Measurements from ENCODE around the gene ACER1. TPM values are rescaled to one million over a fixed set of nuclear protein-coding genes. Genes with fewer than 3 reads are reported as not detected.
"Not testable (repeated sequence)": the region's sequence is repeated elsewhere in the genome, so short reads cannot be mapped to it uniquely, and the experiment has no call there.

Gene ACER1
- total RNA-seq, 1 donor from 2014 or later: not detected

DNA sequence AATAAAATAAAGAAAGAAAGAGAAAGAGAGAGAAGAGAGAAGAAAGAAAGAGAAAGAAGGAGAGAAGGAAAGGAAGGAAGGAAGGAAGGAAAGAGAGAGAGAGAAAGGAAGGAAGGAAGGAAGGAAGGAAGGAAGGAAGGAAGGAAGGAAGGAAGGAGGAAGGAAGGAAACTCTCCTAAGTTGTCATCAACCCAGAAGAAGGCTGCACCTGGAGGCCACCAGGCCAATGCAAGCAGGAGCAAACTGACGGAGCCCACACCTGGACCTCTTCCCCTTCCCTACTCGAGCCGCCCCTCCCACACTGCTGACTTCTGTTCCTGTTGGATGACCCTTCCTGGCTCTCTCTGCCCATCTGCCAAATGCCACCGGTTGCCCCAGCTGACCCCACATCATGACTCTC, 8.7 kb downstream of the ACER1 start:
- Histone ChIP-seq H3K27me3 (no peaks in the 10 kb centered on the region), H3K9me3 (no peaks in the 10 kb centered on the region), H3K4me3 (no peak overlapping the region), H3K36me3 (no peaks in the 10 kb centered on the region), H3K4me1 (no peaks in the 10 kb centered on the region), H3K27ac (no peak overlapping the region)
- TF ChIP-seq, protein P1, sequence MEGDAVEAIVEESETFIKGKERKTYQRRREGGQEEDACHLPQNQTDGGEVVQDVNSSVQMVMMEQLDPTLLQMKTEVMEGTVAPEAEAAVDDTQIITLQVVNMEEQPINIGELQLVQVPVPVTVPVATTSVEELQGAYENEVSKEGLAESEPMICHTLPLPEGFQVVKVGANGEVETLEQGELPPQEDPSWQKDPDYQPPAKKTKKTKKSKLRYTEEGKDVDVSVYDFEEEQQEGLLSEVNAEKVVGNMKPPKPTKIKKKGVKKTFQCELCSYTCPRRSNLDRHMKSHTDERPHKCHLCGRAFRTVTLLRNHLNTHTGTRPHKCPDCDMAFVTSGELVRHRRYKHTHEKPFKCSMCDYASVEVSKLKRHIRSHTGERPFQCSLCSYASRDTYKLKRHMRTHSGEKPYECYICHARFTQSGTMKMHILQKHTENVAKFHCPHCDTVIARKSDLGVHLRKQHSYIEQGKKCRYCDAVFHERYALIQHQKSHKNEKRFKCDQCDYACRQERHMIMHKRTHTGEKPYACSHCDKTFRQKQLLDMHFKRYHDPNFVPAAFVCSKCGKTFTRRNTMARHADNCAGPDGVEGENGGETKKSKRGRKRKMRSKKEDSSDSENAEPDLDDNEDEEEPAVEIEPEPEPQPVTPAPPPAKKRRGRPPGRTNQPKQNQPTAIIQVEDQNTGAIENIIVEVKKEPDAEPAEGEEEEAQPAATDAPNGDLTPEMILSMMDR (IDR thresholded peaks at IDR 0.05): no peak
- no peak for TF ChIP-seq POLR2A (IDR thresholded peaks at IDR 0.05)
- TF ChIP-seq POLR2AphosphoS5 (IDR thresholded peaks at IDR 0.05; ENCODE audit: insufficient read depth in 1 of 2, low read depth in 1 of 2): no peak
- intact Hi-C loops (cut with DNase I): no loop called here
- no peak for DNase-seq (ENCODE audit: extremely low spot score in 2 of 2)

DNA sequence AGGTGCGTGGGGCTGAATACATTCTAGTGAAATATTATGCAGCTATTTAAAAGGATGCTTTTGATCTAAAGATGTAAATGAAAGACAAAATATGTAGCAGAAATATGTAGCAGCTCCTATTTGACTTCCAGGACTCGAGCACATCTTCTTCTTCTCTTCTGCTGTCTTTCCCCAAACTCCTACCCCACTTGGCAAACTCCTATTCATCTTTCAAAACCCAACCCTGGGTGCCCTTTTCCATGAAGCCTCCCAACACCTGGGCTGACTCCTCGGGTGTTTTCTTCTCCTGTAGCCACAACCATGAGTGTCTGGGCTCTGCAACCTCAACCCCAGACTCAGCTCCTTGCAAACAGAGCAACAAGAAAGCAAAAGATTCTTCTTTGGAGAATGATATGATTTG, 11.1 kb downstream of the ACER1 start:
- Histone ChIP-seq H3K4me1 (no peaks in the 10 kb centered on the region), H3K27ac (no peak overlapping the region), H3K36me3 (no peaks in the 10 kb centered on the region), H3K4me3 (no peak overlapping the region), H3K27me3 (no peaks in the 10 kb centered on the region), H3K9me3 (no peaks in the 10 kb centered on the region)
- TF ChIP-seq, protein P1 (IDR thresholded peaks at IDR 0.05): no peak
- TF ChIP-seq POLR2A (IDR thresholded peaks at IDR 0.05): no peak
- TF ChIP-seq POLR2AphosphoS5 (IDR thresholded peaks at IDR 0.05; ENCODE audit: insufficient read depth in 1 of 2, low read depth in 1 of 2): no peak
- intact Hi-C loops (cut with DNase I): no loop called here
- no peak for DNase-seq (ENCODE audit: extremely low spot score in 2 of 2)

DNA sequence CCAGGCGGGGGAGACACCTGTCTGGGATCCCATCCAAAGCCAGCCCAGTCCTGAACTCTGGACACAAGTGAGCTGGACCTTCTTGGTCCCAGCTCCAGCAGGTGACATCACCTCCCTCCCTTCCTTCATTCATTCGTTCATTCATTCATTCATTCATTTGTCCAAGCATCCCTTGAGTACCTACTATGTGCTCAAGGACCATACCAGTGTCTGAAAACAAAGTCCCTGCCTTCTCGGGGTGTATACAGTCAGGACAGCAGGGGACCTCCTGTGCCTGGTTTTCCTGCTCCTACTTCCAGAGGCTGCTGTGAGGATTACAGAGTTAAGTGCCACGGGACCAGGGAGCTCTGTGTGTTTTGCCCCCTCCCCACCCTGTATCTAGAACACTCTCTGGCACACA, 14.0 kb downstream of the ACER1 start:
- intact Hi-C loops (cut with DNase I): no loop called here
- TF ChIP-seq POLR2A (IDR thresholded peaks at IDR 0.05): no peak
- DNase-seq (ENCODE audit: extremely low spot score in 2 of 2): no peak

DNA sequence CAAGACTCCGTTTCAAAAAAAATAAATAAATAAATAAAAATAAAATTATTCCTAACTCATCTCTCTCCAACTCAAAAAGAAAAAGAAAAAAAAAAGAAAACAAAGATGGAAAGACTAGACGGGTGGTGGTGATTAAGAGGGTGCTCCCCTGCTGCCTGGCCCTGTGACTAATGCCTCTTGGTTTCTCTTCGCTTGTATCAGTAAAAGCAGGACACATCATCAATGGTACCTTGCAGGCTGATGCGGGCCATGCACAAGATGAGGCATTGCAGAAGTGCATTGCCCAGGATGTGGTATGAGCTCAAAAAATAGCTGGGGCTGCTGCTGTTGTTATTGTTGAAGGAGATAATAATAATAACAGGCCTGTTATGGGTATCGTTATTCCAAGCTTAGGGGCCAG, 14.6 kb downstream of the ACER1 start:
- Histone ChIP-seq H3K4me3 (no peak overlapping the region), H3K27ac (no peak overlapping the region), H3K9me3 (no peaks in the 10 kb centered on the region), H3K4me1 (no peaks in the 10 kb centered on the region), H3K36me3 (no peaks in the 10 kb centered on the region), H3K27me3 (no peaks in the 10 kb centered on the region)
- no peak for DNase-seq (ENCODE audit: extremely low spot score in 2 of 2)
- TF ChIP-seq POLR2AphosphoS5 (IDR thresholded peaks at IDR 0.05; ENCODE audit: insufficient read depth in 1 of 2, low read depth in 1 of 2): no peak
- no peak for TF ChIP-seq POLR2A (IDR thresholded peaks at IDR 0.05)
- TF ChIP-seq, protein P1 (IDR thresholded peaks at IDR 0.05): no peak
- intact Hi-C loops (cut with DNase I): no loop called here

More for the DNA sequence above, 14.0 kb downstream of the ACER1 start:
- Histone ChIP-seq H3K36me3 (no peaks in the 10 kb centered on the region), H3K27me3 (no peaks in the 10 kb centered on the region), H3K4me1 (no peaks in the 10 kb centered on the region), H3K27ac (no peak overlapping the region), H3K4me3 (no peak overlapping the region), H3K9me3 (no peaks in the 10 kb centered on the region)

DNA sequence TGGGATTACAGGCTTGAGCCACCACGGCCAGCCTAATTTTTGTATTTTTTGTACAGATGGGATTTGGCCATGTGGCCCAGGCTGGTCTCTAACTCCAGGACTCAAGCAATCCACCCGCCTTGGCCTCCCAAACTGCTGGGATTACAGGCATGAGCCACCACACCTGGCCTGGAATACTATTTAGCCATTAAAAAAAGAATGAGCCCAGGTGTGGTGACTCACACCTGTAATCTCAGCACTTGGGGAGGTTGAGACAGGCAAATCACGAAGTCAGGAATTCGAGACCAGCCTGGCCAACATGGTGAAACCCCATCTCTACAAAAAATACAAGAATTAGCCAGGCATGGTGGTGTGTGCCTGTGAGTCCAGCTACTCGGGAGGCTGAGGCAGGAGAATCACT, 17.8 kb downstream of the ACER1 start:
- H3K4me1 ChIP-seq; intact Hi-C loops (cut with DNase I); H3K27ac ChIP-seq; H3K9me3 ChIP-seq; H3K4me3 ChIP-seq; H3K36me3 ChIP-seq; H3K27me3 ChIP-seq; DNase-seq (ENCODE audit: extremely low spot score in 2 of 2): not testable (repeated sequence)

DNA sequence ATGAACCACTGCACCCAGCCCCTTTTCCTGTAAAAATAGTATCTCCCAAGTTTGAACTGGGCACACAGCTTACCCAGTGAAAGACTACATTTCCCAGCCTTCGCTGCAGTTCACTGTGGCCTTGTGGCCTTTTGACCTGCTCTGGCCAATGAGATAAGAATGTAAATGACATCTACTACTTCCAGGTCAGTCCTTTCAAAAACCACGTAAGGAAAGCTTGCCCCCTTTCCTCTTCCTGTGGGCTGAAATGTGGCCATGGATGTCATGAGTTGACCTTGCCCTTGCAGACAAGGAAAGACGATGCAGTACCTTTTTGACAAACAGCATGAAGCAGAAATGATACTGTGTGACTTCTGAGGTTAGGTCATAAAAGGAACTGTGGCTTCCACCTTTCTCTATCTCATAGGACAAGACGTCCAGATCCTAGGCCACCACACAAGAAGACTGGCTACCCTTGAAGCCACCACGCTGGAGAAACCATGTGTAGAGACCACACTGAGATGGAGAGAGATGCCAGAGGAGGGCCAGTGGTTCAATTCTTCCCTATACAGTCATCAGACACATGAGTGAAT, 19.9 kb downstream of the ACER1 start:
- Histone ChIP-seq H3K4me1 (no peaks in the 10 kb centered on the region), H3K36me3 (no peaks in the 10 kb centered on the region), H3K9me3 (no peaks in the 10 kb centered on the region), H3K27me3 (no peaks in the 10 kb centered on the region), H3K27ac (no peak overlapping the region), H3K4me3 (no peak overlapping the region)
- TF ChIP-seq POLR2A (IDR thresholded peaks at IDR 0.05) (no peak), POLR2AphosphoS5 (IDR thresholded peaks at IDR 0.05; ENCODE audit: insufficient read depth in 1 of 2, low read depth in 1 of 2) (no peak)
- TF ChIP-seq, protein P1 (IDR thresholded peaks at IDR 0.05): no peak
- DNase-seq (ENCODE audit: extremely low spot score in 2 of 2): no peak
- intact Hi-C loops (cut with DNase I): no loop called here
